CD4-positive, alpha-beta T cell treated with Interleukin-6 for 4 hours (primary cell): ENCODE data around the gene SFRP5.

Source experiments
- DNase-seq: peaks from one replicate; pipeline ENCODE4 v3.0.0-alpha.2; 2020; ENCODE audit warnings: mixed read lengths

SFRP5 gene

GRCh38 chr10:97763947-97764346 is 7.9 kb downstream of the SFRP5 start:
- DNase-seq = no peak

GRCh38 chr10:97763411-97763810 is 8.4 kb downstream of the SFRP5 start:
- no peak for DNase-seq

GRCh38 chr10:97762816-97763215 is 9.0 kb downstream of the SFRP5 start:
- no peak for DNase-seq

GRCh38 chr10:97762056-97762455 is 9.7 kb downstream of the SFRP5 start:
- DNase-seq = no peak

GRCh38 chr10:97761331-97761865 is 10.4 kb downstream of the SFRP5 start:
- DNase-seq = no peak

- no peak for DNase-seq
These were observed 11.1 kb downstream of the SFRP5 start for GRCh38 chr10:97760461-97761257.

GRCh38 chr10:97759946-97760345 is 11.9 kb downstream of the SFRP5 start:
- DNase-seq = no peak

- DNase-seq = peak; percentile 62
These were observed 12.5 kb downstream of the SFRP5 start for GRCh38 chr10:97759158-97759887.

- DNase-seq = no peak
These were observed 14.3 kb downstream of the SFRP5 start for GRCh38 chr10:97757471-97757870.

GRCh38 chr10:97755718-97756117 is 16.1 kb downstream of the SFRP5 start:
- no peak for DNase-seq

GRCh38 chr10:97754726-97755125 is 17.1 kb downstream of the SFRP5 start:
- no peak for DNase-seq

GRCh38 chr10:97752956-97753355 is 18.8 kb downstream of the SFRP5 start:
- DNase-seq = no peak

- no peak for DNase-seq
These were observed 23.7 kb downstream of the SFRP5 start for GRCh38 chr10:97748116-97748515.

GRCh38 chr10:97747573-97747972 is 24.2 kb downstream of the SFRP5 start:
- DNase-seq = no peak

- no peak for DNase-seq
These were observed 27.3 kb downstream of the SFRP5 start for GRCh38 chr10:97744405-97745035.

- no peak for DNase-seq
These were observed 28.4 kb downstream of the SFRP5 start for GRCh38 chr10:97743169-97743943.

GRCh38 chr10:97740613-97741012 is 31.2 kb downstream of the SFRP5 start:
- DNase-seq = no peak

GRCh38 chr10:97738616-97739015 is 33.2 kb downstream of the SFRP5 start:
- no peak for DNase-seq

- no peak for DNase-seq
These were observed 34.0 kb downstream of the SFRP5 start for GRCh38 chr10:97737770-97738265.

- peak; percentile 96 for DNase-seq
These were observed 34.7 kb downstream of the SFRP5 start, which contains the start of gene ZFYVE27 for GRCh38 chr10:97736902-97737769. Gene ZFYVE27, plus strand, starts transcription at chr10:97737128. Its CDS starts 1,350 bp downstream, at chr10:97738478.

GRCh38 chr10:97736403-97736901 is 35.3 kb downstream of the SFRP5 start:
- DNase-seq = no peak
